Right atrium auricular region (tissue), 2 donors: ENCODE data around the gene LPP. TPM values are rescaled to one million over a fixed set of nuclear protein-coding genes. Genes with fewer than 3 reads are reported as not detected.

Source experiments
- DNase-seq: peaks from one replicate; pipeline ENCODE4 v3.0.0-alpha.2; 2019; ENCODE audit warnings: low spot score
- H3K27ac ChIP-seq, 2 donors: fragments of 200-600 bp; sonication (generic); 1 replicate in 1 of 2; 2 replicates in 1 of 2; pipeline ENCODE4 v1.5.1; 2016 to 2019
- H3K27me3 ChIP-seq, 2 donors: fragments of 200-600 bp; sonication (generic); one replicate each; pipeline versions ENCODE4 v1.5.1 to v1.6.0; 2017 to 2019
- H3K36me3 ChIP-seq: fragments of 200-600 bp; sonication (generic); one replicate; pipeline ENCODE4 v1.5.1; 2016
- H3K4me1 ChIP-seq, 2 donors: fragments of 200-600 bp; sonication (generic); one replicate each; pipeline versions ENCODE4 v1.5.1 to v1.6.0; 2017 to 2019
- H3K4me3 ChIP-seq, 2 donors: fragments of 200-600 bp; sonication (generic); 1 replicate in 1 of 2; 2 replicates in 1 of 2; pipeline ENCODE4 v1.5.1; 2017 to 2019; ENCODE audit warnings: mild to moderate bottlenecking in 1 of 2, moderate library complexity in 1 of 2
- H3K9me3 ChIP-seq, 2 donors: fragments of 200-600 bp; sonication (generic); one replicate each; pipeline ENCODE4 v1.5.1; 2019
- CTCF ChIP-seq, 2 donors: fragments of 200-600 bp; sonication (generic); IDR thresholded peaks; one replicate each; pipeline ENCODE4 v1.5.1; 2019; ENCODE audit warnings: antibody characterized with exemption in 2 of 2
- total RNA-seq, 2 donors: library from RNA; depleted of rRNA; stranded (reverse); fragments of >200 nt; gene quantifications; one replicate each; pipeline ENCODE4 v1.1.0, GENCODE V29; 2016

The LPP gene
- total RNA-seq, 2 donors from 2014 or later, result 117 to 186 TPM

GRCh38 chr3:188151438-188151837 lies 2.5 kb upstream of the LPP start:
- Histone ChIP-seq H3K9me3 (no peaks in the 10 kb centered on the region), H3K27ac (peak overlapping the region in 1 of 2 donors; percentile 98), H3K4me1 (peaks cover 0 to 33% of the 10 kb centered on the region in 2 donors), H3K27me3 (no peaks in the 10 kb centered on the region), H3K4me3 (no peak overlapping the region), H3K36me3 (no peaks in the 10 kb centered on the region)
- no peak for DNase-seq
- no peak for TF ChIP-seq CTCF (IDR thresholded peaks at IDR 0.05)

- Histone ChIP-seq H3K27ac (peak overlapping the region; percentile 97 to 98), H3K4me3 (peak overlapping the region; percentile 79 to 83), H3K4me1 (peaks cover 0 to 47% of the 10 kb centered on the region in 2 donors), H3K9me3 (no peaks in the 10 kb centered on the region), H3K27me3 (no peaks in the 10 kb centered on the region), H3K36me3 (no peaks in the 10 kb centered on the region)
- DNase-seq, result peak; percentile 80
- TF ChIP-seq CTCF (IDR thresholded peaks at IDR 0.05), result no peak
These were observed 1.1 kb upstream of the LPP start for GRCh38 chr3:188152660-188153436.

- Histone ChIP-seq H3K4me1 (peaks cover 0 to 54% of the 10 kb centered on the region in 2 donors), H3K9me3 (no peaks in the 10 kb centered on the region), H3K27ac (peak overlapping the region; percentile 97 to 98), H3K4me3 (peak overlapping the region; percentile 79 to 83), H3K36me3 (no peaks in the 10 kb centered on the region), H3K27me3 (no peaks in the 10 kb centered on the region)
- no peak for TF ChIP-seq CTCF (IDR thresholded peaks at IDR 0.05)
- DNase-seq, result peak; percentile 89
These were observed 432 bp upstream of the LPP start for GRCh38 chr3:188153437-188154013.

GRCh38 chr3:188154809-188155574 lies 1.0 kb downstream of the LPP start:
- H3K4me1 ChIP-seq, result peaks cover 0 to 68% of the 10 kb centered on the region in 2 donors
- no peak for TF ChIP-seq CTCF (IDR thresholded peaks at IDR 0.05)

GRCh38 chr3:188156056-188156455 lies 2.1 kb downstream of the LPP start:
- H3K9me3 ChIP-seq, result no peaks in the 10 kb centered on the region
- H3K4me1 ChIP-seq, result peaks cover 0 to 73% of the 10 kb centered on the region in 2 donors
- H3K4me3 ChIP-seq, result peak overlapping the region; percentile 79 to 83
- peak overlapping the region; percentile 97 to 98 for H3K27ac ChIP-seq
- DNase-seq, result no peak
- H3K27me3 ChIP-seq, result no peaks in the 10 kb centered on the region
- H3K36me3 ChIP-seq, result no peaks in the 10 kb centered on the region
- no peak for TF ChIP-seq CTCF (IDR thresholded peaks at IDR 0.05)

More at GRCh38 chr3:188154809-188155574, 1.0 kb downstream of the LPP start:
- H3K27me3 ChIP-seq, result no peaks in the 10 kb centered on the region
- peak overlapping the region; percentile 97 to 98 for H3K27ac ChIP-seq
- DNase-seq, result no peak
- H3K4me3 ChIP-seq, result peak overlapping the region; percentile 79 to 83
- H3K36me3 ChIP-seq, result no peaks in the 10 kb centered on the region
- H3K9me3 ChIP-seq, result no peaks in the 10 kb centered on the region
